ENCODE measurements around the gene METTL16. TPM values are rescaled to one million over a fixed set of nuclear protein-coding genes. Genes with fewer than 3 reads are reported as not detected.
A peak's percentile ranks its signal among the peaks of the same experiment; 100 is the strongest.

The METTL16 gene
- total RNA-seq, 3 donors from 2014 or later: 69.7 to 73.9 (median 70.0) TPM

- H3K9me3 Mint-ChIP-seq: no peaks in the 10 kb centered on the region
- H3K4me3 Mint-ChIP-seq: no peak overlapping the region
- peaks cover 24% of the 10 kb centered on the region for H3K4me1 Mint-ChIP-seq (ENCODE audit: low read depth)
- ATAC-seq (no peak), DNase-seq (no peak)
- no peaks in the 10 kb centered on the region for H3K27me3 Mint-ChIP-seq (ENCODE audit: low read depth)
- no peaks in the 10 kb centered on the region for H3K36me3 Mint-ChIP-seq (ENCODE audit: insufficient read depth)
Observed at GRCh38 chr17:2405247-2405926, 106.3 kb downstream of the METTL16 start.

- peak overlapping the region; percentile 77 for H3K4me3 Mint-ChIP-seq
- H3K4me1 Mint-ChIP-seq (ENCODE audit: low read depth): peaks cover 35% of the 10 kb centered on the region
- H3K36me3 Mint-ChIP-seq (ENCODE audit: insufficient read depth): no peaks in the 10 kb centered on the region
- DNase-seq (no peak), ATAC-seq (no peak)
- no peaks in the 10 kb centered on the region for H3K9me3 Mint-ChIP-seq
- H3K27me3 Mint-ChIP-seq (ENCODE audit: low read depth): no peaks in the 10 kb centered on the region
Observed at GRCh38 chr17:2403044-2403443, 108.6 kb downstream of the METTL16 start.

GRCh38 chr17:2402544-2402943 is 109.1 kb downstream of the METTL16 start:
- DNase-seq (no peak), ATAC-seq (no peak)
- peaks cover 40% of the 10 kb centered on the region for H3K4me1 Mint-ChIP-seq (ENCODE audit: low read depth)
- H3K36me3 Mint-ChIP-seq (ENCODE audit: insufficient read depth): no peaks in the 10 kb centered on the region
- no peaks in the 10 kb centered on the region for H3K9me3 Mint-ChIP-seq
- no peaks in the 10 kb centered on the region for H3K27me3 Mint-ChIP-seq (ENCODE audit: low read depth)
- peak overlapping the region; percentile 77 for H3K4me3 Mint-ChIP-seq

GRCh38 chr17:2401426-2402221 is 110.1 kb downstream of the METTL16 start:
- ATAC-seq: peak; percentile 55 to 59

GRCh38 chr17:2400877-2401425 is 110.7 kb downstream of the METTL16 start, which contains the start of gene MNT:
TSS of gene MNT (minus strand) at chr17:2401060. CDS start at chr17:2400712, 348 bp downstream.
- H3K9me3 Mint-ChIP-seq: no peaks in the 10 kb centered on the region
- ATAC-seq (peak; percentile 47 to 49), DNase-seq (peak; percentile 93)
- no peaks in the 10 kb centered on the region for H3K27me3 Mint-ChIP-seq (ENCODE audit: low read depth)
- H3K4me1 Mint-ChIP-seq (ENCODE audit: low read depth): peaks cover 44% of the 10 kb centered on the region
- no peaks in the 10 kb centered on the region for H3K36me3 Mint-ChIP-seq (ENCODE audit: insufficient read depth)
- peak within 1 kb of the TSS; percentile 97 for H3K4me3 Mint-ChIP-seq

More at GRCh38 chr17:2401426-2402221, 110.1 kb downstream of the METTL16 start:
- H3K4me1 Mint-ChIP-seq (ENCODE audit: low read depth): peaks cover 40% of the 10 kb centered on the region
- no peaks in the 10 kb centered on the region for H3K27me3 Mint-ChIP-seq (ENCODE audit: low read depth)
- H3K36me3 Mint-ChIP-seq (ENCODE audit: insufficient read depth): no peaks in the 10 kb centered on the region
- H3K9me3 Mint-ChIP-seq: no peaks in the 10 kb centered on the region
- DNase-seq: peak; percentile 99
- H3K4me3 Mint-ChIP-seq: peak overlapping the region; percentile 97

GRCh38 chr17:2400474-2400866 is 111.2 kb downstream of the METTL16 start:
- no peaks in the 10 kb centered on the region for H3K36me3 Mint-ChIP-seq (ENCODE audit: insufficient read depth)
- peak; percentile 50 for DNase-seq
- no peaks in the 10 kb centered on the region for H3K9me3 Mint-ChIP-seq
- peaks cover 48% of the 10 kb centered on the region for H3K4me1 Mint-ChIP-seq (ENCODE audit: low read depth)
- ATAC-seq: peak in 1 of 2 donors; percentile 3
- no peaks in the 10 kb centered on the region for H3K27me3 Mint-ChIP-seq (ENCODE audit: low read depth)
- H3K4me3 Mint-ChIP-seq: peak overlapping the region; percentile 97

- Mint-ChIP-seq H3K4me1 (ENCODE audit: low read depth) (peaks cover 46% of the 10 kb centered on the region), H3K9me3 (no peaks in the 10 kb centered on the region), H3K27me3 (ENCODE audit: low read depth) (no peaks in the 10 kb centered on the region), H3K36me3 (ENCODE audit: insufficient read depth) (no peaks in the 10 kb centered on the region), H3K4me3 (peak overlapping the region; percentile 97)
- peak; percentile 89 for DNase-seq
- peak; percentile 61 to 62 for ATAC-seq
Observed at GRCh38 chr17:2399572-2400473, 111.9 kb downstream of the METTL16 start.

GRCh38 chr17:2398655-2399571 is 112.8 kb downstream of the METTL16 start:
- Mint-ChIP-seq H3K27me3 (ENCODE audit: low read depth) (no peaks in the 10 kb centered on the region), H3K9me3 (no peaks in the 10 kb centered on the region), H3K4me3 (peak overlapping the region; percentile 97), H3K36me3 (ENCODE audit: insufficient read depth) (no peaks in the 10 kb centered on the region), H3K4me1 (ENCODE audit: low read depth) (peaks cover 51% of the 10 kb centered on the region)
- peak; percentile 57 for DNase-seq
- peak; percentile 16 to 19 for ATAC-seq

GRCh38 chr17:2398182-2398581 is 113.5 kb downstream of the METTL16 start:
- ATAC-seq (no peak), DNase-seq (no peak)
- Mint-ChIP-seq H3K4me1 (ENCODE audit: low read depth) (peaks cover 51% of the 10 kb centered on the region), H3K9me3 (no peaks in the 10 kb centered on the region), H3K36me3 (ENCODE audit: insufficient read depth) (no peaks in the 10 kb centered on the region), H3K4me3 (peak overlapping the region; percentile 97), H3K27me3 (ENCODE audit: low read depth) (no peaks in the 10 kb centered on the region)

GRCh38 chr17:2397247-2398171 is 114.2 kb downstream of the METTL16 start:
- Mint-ChIP-seq H3K4me1 (ENCODE audit: low read depth) (peaks cover 47% of the 10 kb centered on the region), H3K9me3 (no peaks in the 10 kb centered on the region), H3K36me3 (ENCODE audit: insufficient read depth) (no peaks in the 10 kb centered on the region), H3K27me3 (ENCODE audit: low read depth) (no peaks in the 10 kb centered on the region), H3K4me3 (peak overlapping the region; percentile 97)
- no peak for ATAC-seq
- DNase-seq: no peak

- Mint-ChIP-seq H3K9me3 (no peaks in the 10 kb centered on the region), H3K4me1 (ENCODE audit: low read depth) (peaks cover 49% of the 10 kb centered on the region), H3K4me3 (peak overlapping the region; percentile 97), H3K36me3 (ENCODE audit: insufficient read depth) (peaks cover 4% of the 10 kb centered on the region), H3K27me3 (ENCODE audit: low read depth) (no peaks in the 10 kb centered on the region)
- DNase-seq: no peak
- no peak for ATAC-seq
Observed at GRCh38 chr17:2396568-2397246, 115.0 kb downstream of the METTL16 start.

- Mint-ChIP-seq H3K9me3 (no peaks in the 10 kb centered on the region), H3K27me3 (ENCODE audit: low read depth) (no peaks in the 10 kb centered on the region), H3K36me3 (ENCODE audit: insufficient read depth) (peaks cover 4% of the 10 kb centered on the region), H3K4me1 (ENCODE audit: low read depth) (peaks cover 52% of the 10 kb centered on the region), H3K4me3 (peak overlapping the region; percentile 51)
- no peak for DNase-seq
- no peak for ATAC-seq
Observed at GRCh38 chr17:2396192-2396567, 115.5 kb downstream of the METTL16 start.

Measured in activated T-cell treated with anti-CD3 and anti-CD28 coated beads, Interleukin-2, amount 50 U/mL, for 4 hours (primary cell).